Activated naive CD4-positive, alpha-beta T cell treated with anti-CD3 and anti-CD28 coated beads, Interleukin-2, amount 10 ng/mL, durations not matched to agents 7 days and 5 days (primary cell): ENCODE measurements around the gene NAB2.
"Not testable (repeated sequence)": the region's sequence is repeated elsewhere in the genome, so short reads cannot be mapped to it uniquely, and the experiment has no call there.

Experiments used
- CTCF ChIA-PET: fragments of 350-600 bp; sonication (Branson Sonifier 250); formaldehyde crosslinking; loops from one replicate; lab custom pipeline; 2021; ENCODE audit warnings: antibody characterized with exemption; lab: Charles Lee
- DNase-seq: peaks from one replicate; pipeline ENCODE4 v3.0.0-alpha.2; 2020
- H3K27ac Mint-ChIP-seq: one replicate; pipeline ENCODE4 v1.8.0; 2021; ENCODE audit warnings: mild to moderate bottlenecking, moderate library complexity, mixed read lengths
- H3K27me3 Mint-ChIP-seq: one replicate; pipeline ENCODE4 v1.8.0; 2021; ENCODE audit warnings: mild to moderate bottlenecking, mixed read lengths
- H3K36me3 Mint-ChIP-seq: one replicate; pipeline ENCODE4 v1.8.0; 2021; ENCODE audit warnings: mixed read lengths
- H3K4me1 Mint-ChIP-seq: one replicate; pipeline ENCODE4 v1.8.0; 2021; ENCODE audit warnings: mixed read lengths
- H3K4me3 Mint-ChIP-seq: one replicate; pipeline ENCODE4 v1.8.0; 2021; ENCODE audit warnings: mild to moderate bottlenecking, moderate library complexity, mixed read lengths
- H3K9me3 Mint-ChIP-seq: one replicate; pipeline ENCODE4 v1.8.0; 2021; ENCODE audit warnings: mixed read lengths

Gene NAB2

GRCh38 chr12:57049890-57050289 lies 39.0 kb upstream of the NAB2 start, which contains the start of gene MYO1A:
TSS of gene MYO1A (minus strand) at chr12:57050129. CDS start at chr12:57048323, 1,806 bp downstream.
- peaks cover 5% of the 10 kb centered on the region for H3K27me3 Mint-ChIP-seq
- no peak within 1 kb of the TSS for H3K27ac Mint-ChIP-seq
- H3K4me1 Mint-ChIP-seq: peaks cover 34% of the 10 kb centered on the region
- no peak within 1 kb of the TSS for H3K4me3 Mint-ChIP-seq
- no peak for DNase-seq
- peaks cover 2% of the 10 kb centered on the region for H3K9me3 Mint-ChIP-seq
- CTCF ChIA-PET: interaction anchor here (1.1 to 6.9 kb wide), 5 partner anchors 10 to 44 kb away, joined by 3 to 30 read pairs (median 4); no protein-coding TSS in a partner anchor
- H3K36me3 Mint-ChIP-seq: peaks cover 18% of the 10 kb centered on the region

- no peak overlapping the region for H3K4me3 Mint-ChIP-seq
- H3K36me3 Mint-ChIP-seq: peaks cover 25% of the 10 kb centered on the region
- H3K27me3 Mint-ChIP-seq: peaks cover 4% of the 10 kb centered on the region
- peaks cover 32% of the 10 kb centered on the region for H3K4me1 Mint-ChIP-seq
- no peak overlapping the region for H3K27ac Mint-ChIP-seq
- CTCF ChIA-PET: interaction anchor here (1.4 to 6.9 kb wide), 4 partner anchors 9 to 61 kb away, joined by 3 to 30 read pairs (median 12); no protein-coding TSS in a partner anchor
- peaks cover 2% of the 10 kb centered on the region for H3K9me3 Mint-ChIP-seq
- no peak for DNase-seq
Measured at GRCh38 chr12:57051011-57051410, 37.9 kb upstream of the NAB2 start.

- H3K27me3 Mint-ChIP-seq, DNase-seq, H3K9me3 Mint-ChIP-seq, H3K4me3 Mint-ChIP-seq, H3K27ac Mint-ChIP-seq: not testable (repeated sequence)
- Mint-ChIP-seq H3K36me3 (peaks cover 36% of the 10 kb centered on the region), H3K4me1 (peaks cover 10% of the 10 kb centered on the region)
- CTCF ChIA-PET: interaction anchor here (3.4 to 6.9 kb wide), 2 partner anchors 7 to 9 kb away, joined by 21 to 30 read pairs; no protein-coding TSS in a partner anchor
Measured at GRCh38 chr12:57053146-57053545, 35.8 kb upstream of the NAB2 start.

GRCh38 chr12:57053901-57054300 lies 35.0 kb upstream of the NAB2 start:
- H3K27me3 Mint-ChIP-seq, H3K4me1 Mint-ChIP-seq, DNase-seq, H3K4me3 Mint-ChIP-seq, H3K27ac Mint-ChIP-seq, H3K9me3 Mint-ChIP-seq, CTCF ChIA-PET: not testable (repeated sequence)
- H3K36me3 Mint-ChIP-seq: peaks cover 43% of the 10 kb centered on the region

GRCh38 chr12:57055824-57056223 lies 33.1 kb upstream of the NAB2 start:
- peaks cover 2% of the 10 kb centered on the region for H3K9me3 Mint-ChIP-seq
- H3K27ac Mint-ChIP-seq: no peak overlapping the region
- H3K4me1 Mint-ChIP-seq: peaks cover under 1% of the 10 kb centered on the region
- H3K4me3 Mint-ChIP-seq: no peak overlapping the region
- DNase-seq: no peak
- H3K27me3 Mint-ChIP-seq: no peaks in the 10 kb centered on the region
- H3K36me3 Mint-ChIP-seq: peaks cover 58% of the 10 kb centered on the region
- CTCF ChIA-PET: no interaction called here

GRCh38 chr12:57057067-57057751 lies 31.7 kb upstream of the NAB2 start:
- peaks cover 60% of the 10 kb centered on the region for H3K36me3 Mint-ChIP-seq
- H3K27ac Mint-ChIP-seq: no peak overlapping the region
- DNase-seq: no peak
- H3K27me3 Mint-ChIP-seq: no peaks in the 10 kb centered on the region
- H3K4me1 Mint-ChIP-seq: peaks cover 2% of the 10 kb centered on the region
- H3K9me3 Mint-ChIP-seq: peaks cover 2% of the 10 kb centered on the region
- CTCF ChIA-PET: interaction anchor here (0.7 to 2.0 kb wide), 6 partner anchors 9 to 55 kb away, joined by 3 to 7 read pairs (median 4); no protein-coding TSS in a partner anchor
- no peak overlapping the region for H3K4me3 Mint-ChIP-seq

GRCh38 chr12:57058454-57058853 lies 30.5 kb upstream of the NAB2 start:
- Mint-ChIP-seq H3K27ac (no peak overlapping the region), H3K9me3 (peaks cover 2% of the 10 kb centered on the region), H3K36me3 (peaks cover 59% of the 10 kb centered on the region), H3K27me3 (no peaks in the 10 kb centered on the region), H3K4me1 (peaks cover 9% of the 10 kb centered on the region), H3K4me3 (no peak overlapping the region)
- CTCF ChIA-PET: interaction anchor here (1.1 to 9.4 kb wide), 6 partner anchors 9 to 54 kb away, joined by 3 to 147 read pairs (median 18); partner anchors contain the start of gene MYO1A
- no peak for DNase-seq

- Mint-ChIP-seq H3K27me3 (no peaks in the 10 kb centered on the region), H3K9me3 (no peaks in the 10 kb centered on the region), H3K36me3 (peaks cover 50% of the 10 kb centered on the region), H3K4me3 (peak overlapping the region; percentile 67), H3K4me1 (peaks cover 39% of the 10 kb centered on the region), H3K27ac (peak overlapping the region; percentile 97)
- DNase-seq: peak; percentile 72
- CTCF ChIA-PET: interaction anchor here (1.0 to 9.4 kb wide), 10 partner anchors 12 to 63 kb away, joined by 3 to 147 read pairs (median 12); partner anchors contain the start of genes MYO1A and STAT6
Measured at GRCh38 chr12:57063991-57064685, 24.8 kb upstream of the NAB2 start.

- CTCF ChIA-PET: interaction anchor here (0.9 to 9.4 kb wide), 8 partner anchors 10 to 55 kb away, joined by 3 to 147 read pairs (median 6); partner anchors contain the start of gene STAT6
- Mint-ChIP-seq H3K36me3 (peaks cover 52% of the 10 kb centered on the region), H3K4me1 (peaks cover 57% of the 10 kb centered on the region), H3K27me3 (no peaks in the 10 kb centered on the region), H3K4me3 (no peak overlapping the region), H3K9me3 (no peaks in the 10 kb centered on the region), H3K27ac (peak overlapping the region; percentile 47)
- no peak for DNase-seq
Measured at GRCh38 chr12:57066245-57066644, 22.7 kb upstream of the NAB2 start.

GRCh38 chr12:57069523-57069922 lies 19.4 kb upstream of the NAB2 start:
- Mint-ChIP-seq H3K4me1 (peaks cover 49% of the 10 kb centered on the region), H3K27ac (peak overlapping the region; percentile 88), H3K4me3 (no peak overlapping the region), H3K27me3 (no peaks in the 10 kb centered on the region), H3K36me3 (peaks cover 48% of the 10 kb centered on the region), H3K9me3 (no peaks in the 10 kb centered on the region)
- CTCF ChIA-PET: interaction anchor here (0.6 to 8.2 kb wide), 30 partner anchors 9 to 160 kb away, joined by 3 to 116 read pairs (median 5); partner anchors contain the start of genes LRP1, NEMP1, SHMT2 and STAT6
- peak; percentile 74 for DNase-seq

GRCh38 chr12:57072661-57073060 lies 16.3 kb upstream of the NAB2 start:
- H3K27ac Mint-ChIP-seq: no peak overlapping the region
- CTCF ChIA-PET: interaction anchor here (0.8 to 8.2 kb wide), 7 partner anchors 10 to 92 kb away, joined by 3 to 116 read pairs (median 4); partner anchors contain the start of gene STAT6
- H3K36me3 Mint-ChIP-seq: peaks cover 37% of the 10 kb centered on the region

GRCh38 chr12:57073566-57074450 lies 15.1 kb upstream of the NAB2 start:
- H3K27ac Mint-ChIP-seq, H3K9me3 Mint-ChIP-seq, H3K4me3 Mint-ChIP-seq, DNase-seq, H3K27me3 Mint-ChIP-seq: not testable (repeated sequence)
- CTCF ChIA-PET: interaction anchor here (1.4 to 8.2 kb wide), 5 partner anchors 18 to 48 kb away, joined by 3 to 116 read pairs (median 4); partner anchors contain the start of gene STAT6
- H3K4me1 Mint-ChIP-seq: peaks cover 48% of the 10 kb centered on the region
- peaks cover 36% of the 10 kb centered on the region for H3K36me3 Mint-ChIP-seq

More at GRCh38 chr12:57072661-57073060, 16.3 kb upstream of the NAB2 start:
- no peaks in the 10 kb centered on the region for H3K27me3 Mint-ChIP-seq
- peaks cover 49% of the 10 kb centered on the region for H3K4me1 Mint-ChIP-seq
- no peak for DNase-seq
- no peak overlapping the region for H3K4me3 Mint-ChIP-seq
- no peaks in the 10 kb centered on the region for H3K9me3 Mint-ChIP-seq
